ENCODE results near the gene TSTD1.
"Not testable (repeated sequence)": the region's sequence is repeated elsewhere in the genome, so short reads cannot be mapped to it uniquely, and the experiment has no call there.

Gene TSTD1

DNA sequence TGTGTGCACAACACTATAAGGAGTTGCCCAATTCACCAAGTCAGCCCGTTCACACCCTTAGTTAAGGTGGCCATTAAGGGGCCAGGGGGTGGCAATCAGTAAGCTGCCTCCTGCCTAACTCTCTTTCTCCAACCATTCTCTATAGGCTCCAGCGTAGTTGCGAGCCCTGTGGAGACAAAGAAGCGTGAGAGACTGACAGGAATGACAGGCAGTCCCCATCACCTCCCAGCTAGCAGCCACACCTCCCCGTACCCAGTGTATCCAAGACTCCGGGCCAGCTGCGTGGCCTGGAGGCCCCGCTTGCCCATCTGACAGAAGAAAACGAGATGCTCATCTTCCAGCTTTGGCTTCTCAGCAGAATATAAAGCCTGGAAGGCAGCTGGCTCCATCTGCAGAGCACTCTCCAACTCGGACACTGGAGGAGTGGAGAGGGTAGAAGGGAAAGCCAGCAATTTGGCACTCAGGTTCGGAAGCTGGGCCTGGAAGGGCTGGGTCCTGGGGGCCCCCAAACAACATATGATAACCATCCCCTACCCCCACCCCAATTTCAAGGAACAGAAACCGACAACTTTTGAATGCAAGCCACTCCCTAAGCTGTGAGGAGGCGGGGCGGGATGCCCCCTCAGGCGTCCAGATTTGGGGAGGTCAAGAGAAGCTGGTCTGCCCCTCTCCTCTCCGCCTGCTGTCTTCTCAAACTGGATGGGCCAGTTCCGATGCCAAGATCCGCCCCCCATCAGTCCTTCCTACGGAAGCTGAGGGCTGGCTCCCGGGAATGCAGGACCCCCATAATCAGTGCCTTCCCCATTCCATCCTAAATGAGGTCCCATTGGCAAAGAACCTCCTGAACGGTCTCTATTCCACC, 872 bp downstream of the TSTD1 start:
- no peak for DNase-seq (ENCODE audit: low spot score)

DNA sequence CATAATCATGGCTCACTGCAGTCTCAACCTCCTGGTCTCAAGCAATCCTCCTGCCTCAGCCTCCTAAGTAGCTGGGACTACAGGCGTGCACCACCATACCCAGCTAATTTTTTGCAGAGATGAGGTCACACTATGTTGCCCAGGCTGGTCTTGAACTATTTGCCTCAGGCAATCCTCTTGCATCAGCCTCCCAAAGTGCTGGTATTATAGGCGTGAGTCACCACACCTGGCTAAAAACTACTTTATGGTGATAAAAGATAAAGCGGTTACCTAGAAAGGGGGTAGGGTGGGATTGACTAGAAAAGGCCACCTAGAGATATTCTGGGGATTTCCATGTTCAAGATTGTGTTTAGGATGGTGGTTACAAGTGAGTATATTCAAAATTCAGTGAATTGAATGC, 5.0 kb downstream of the TSTD1 start:
- DNase-seq (ENCODE audit: low spot score), result no peak

DNA sequence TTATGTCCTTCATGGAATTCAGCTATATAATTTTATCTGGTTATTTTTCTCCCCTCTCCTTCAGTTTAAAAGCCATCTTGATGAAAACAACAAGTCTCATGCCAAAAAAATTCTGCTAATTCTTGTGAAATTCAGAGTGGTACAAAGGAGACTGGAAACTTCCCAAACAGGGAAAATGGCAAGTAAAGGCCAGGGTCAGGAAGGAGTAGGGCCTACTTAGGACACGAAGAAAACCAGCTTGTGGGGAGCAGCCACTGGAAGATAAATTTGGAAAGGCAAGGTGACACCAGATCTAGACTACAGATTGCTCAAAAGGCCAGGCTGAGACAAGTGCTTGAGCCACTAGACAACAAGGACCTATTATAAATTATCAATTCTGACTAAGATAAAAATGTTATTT, 6.4 kb downstream of the TSTD1 start:
- no peak for DNase-seq (ENCODE audit: low spot score)

GRCh38 chr1:161031874-161032273, 6.9 kb downstream of the TSTD1 start:
- no peak for DNase-seq (ENCODE audit: low spot score)

DNA sequence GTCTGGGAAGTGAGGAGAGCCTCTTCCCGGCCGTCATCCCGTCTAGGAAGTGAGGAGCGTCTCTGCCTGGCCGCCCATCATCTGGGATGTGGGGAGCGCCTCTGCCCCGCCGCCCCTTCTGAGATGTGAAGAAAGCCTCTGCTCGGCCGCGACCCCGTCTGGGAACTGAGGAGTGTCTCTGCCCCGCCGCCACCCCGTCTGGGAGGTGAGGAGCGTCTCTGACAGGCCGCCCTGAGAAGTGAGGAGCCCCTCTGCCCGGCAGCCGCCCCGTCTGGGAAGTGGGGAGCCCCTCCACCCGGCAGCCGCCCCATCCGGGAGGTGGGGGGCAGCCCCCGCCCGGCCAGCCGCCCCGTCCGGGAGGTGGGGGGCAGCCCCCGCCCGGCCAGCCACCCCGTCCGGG, 9.3 kb downstream of the TSTD1 start:
- DNase-seq (ENCODE audit: low spot score), result not testable (repeated sequence)

DNA sequence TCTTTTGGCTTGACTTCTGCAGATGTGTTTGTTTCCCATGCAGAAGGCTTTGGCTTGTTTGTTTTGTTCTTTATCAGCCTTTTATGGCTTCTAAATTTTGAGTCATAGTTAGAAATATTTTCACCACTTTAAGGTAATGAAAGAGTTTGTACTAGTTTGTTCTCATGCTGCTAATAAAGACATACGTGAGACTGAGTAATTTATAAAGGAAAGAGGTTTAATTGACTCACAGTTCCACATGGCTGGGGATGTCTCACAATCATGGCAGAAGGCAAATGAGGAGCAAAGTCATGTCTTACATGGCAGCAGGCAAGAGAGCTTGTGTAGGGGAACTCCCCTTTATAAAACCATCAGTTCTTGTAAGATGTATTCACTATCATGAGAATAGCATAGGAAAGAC, 11.8 kb downstream of the TSTD1 start:
- not testable (repeated sequence) for DNase-seq (ENCODE audit: low spot score)

GRCh38 chr1:161022432-161022831, 16.3 kb downstream of the TSTD1 start:
- DNase-seq (ENCODE audit: low spot score), result not testable (repeated sequence)

DNA sequence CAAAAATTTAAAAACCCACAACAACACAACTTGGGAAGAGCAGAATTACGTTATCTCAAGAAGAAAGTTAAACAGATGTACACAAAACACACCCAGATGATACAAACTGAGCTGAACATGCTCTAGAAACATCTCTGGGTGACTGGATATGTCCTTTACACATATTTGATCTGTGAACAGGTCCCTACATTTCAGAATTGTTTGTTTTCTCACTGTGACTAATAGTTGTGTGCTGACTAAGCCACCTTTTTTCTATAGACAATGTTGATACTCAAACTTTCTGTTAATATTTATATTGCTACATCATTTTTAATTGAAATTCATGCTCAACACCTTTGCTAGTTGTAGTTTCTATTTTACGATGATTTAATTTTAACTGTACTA, 16.8 kb downstream of the TSTD1 start:
- no peak for DNase-seq (ENCODE audit: low spot score)

- peak; percentile 94 for DNase-seq (ENCODE audit: low spot score)
These were observed 17.4 kb downstream of the TSTD1 start for GRCh38 chr1:161021165-161021969.

GRCh38 chr1:161020509-161021164, 18.1 kb downstream of the TSTD1 start, which contains the start of gene F11R:
TSS of gene F11R (minus strand) at chr1:161021152. CDS start at chr1:161021073, 79 bp downstream.
- peak; percentile 71 for DNase-seq (ENCODE audit: low spot score)

- no peak for DNase-seq (ENCODE audit: low spot score)
These were observed 18.8 kb downstream of the TSTD1 start for GRCh38 chr1:161019751-161020495.

DNA sequence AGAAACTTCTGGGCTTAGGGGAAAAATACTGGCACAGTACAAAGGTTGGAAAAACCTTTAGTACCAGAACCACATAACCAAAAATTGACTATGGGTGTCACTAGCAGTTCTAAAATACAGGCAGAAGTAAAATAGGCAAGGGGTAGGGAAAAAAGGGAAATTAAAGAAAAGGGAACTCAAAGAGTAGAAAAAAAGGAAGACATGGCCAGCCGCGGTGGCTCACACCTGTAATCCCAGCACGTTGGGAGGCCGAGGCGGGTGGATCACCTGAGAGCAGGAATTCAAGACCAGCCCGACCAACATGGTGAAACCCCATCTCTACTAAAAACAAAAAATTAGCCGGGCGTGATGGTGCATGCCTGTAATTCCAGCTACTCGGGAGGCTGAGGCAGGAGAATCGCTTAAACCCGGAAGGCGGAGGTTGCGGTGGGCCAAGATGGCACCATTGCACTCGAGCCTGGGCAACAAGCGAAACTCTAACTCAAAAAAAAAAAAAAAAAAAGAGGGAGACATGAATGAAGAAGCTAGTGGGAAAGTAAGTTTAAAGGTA, 19.6 kb downstream of the TSTD1 start:
- DNase-seq (ENCODE audit: low spot score), result not testable (repeated sequence)

DNA sequence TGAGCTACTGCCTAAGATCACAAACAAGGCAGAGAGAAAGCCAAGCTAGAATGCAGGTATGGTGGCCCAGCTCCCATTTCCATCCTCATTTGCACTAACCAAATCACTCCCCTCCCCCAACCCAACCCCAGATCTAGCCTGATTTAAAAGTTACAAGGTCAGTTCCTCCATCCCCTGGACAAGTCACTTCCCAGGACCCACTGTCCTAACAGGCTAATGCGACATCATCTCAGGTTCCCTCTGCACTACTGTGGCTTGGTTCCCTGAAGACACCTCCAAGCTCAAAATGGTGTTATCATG, 20.2 kb downstream of the TSTD1 start:
- no peak for DNase-seq (ENCODE audit: low spot score)

DNA sequence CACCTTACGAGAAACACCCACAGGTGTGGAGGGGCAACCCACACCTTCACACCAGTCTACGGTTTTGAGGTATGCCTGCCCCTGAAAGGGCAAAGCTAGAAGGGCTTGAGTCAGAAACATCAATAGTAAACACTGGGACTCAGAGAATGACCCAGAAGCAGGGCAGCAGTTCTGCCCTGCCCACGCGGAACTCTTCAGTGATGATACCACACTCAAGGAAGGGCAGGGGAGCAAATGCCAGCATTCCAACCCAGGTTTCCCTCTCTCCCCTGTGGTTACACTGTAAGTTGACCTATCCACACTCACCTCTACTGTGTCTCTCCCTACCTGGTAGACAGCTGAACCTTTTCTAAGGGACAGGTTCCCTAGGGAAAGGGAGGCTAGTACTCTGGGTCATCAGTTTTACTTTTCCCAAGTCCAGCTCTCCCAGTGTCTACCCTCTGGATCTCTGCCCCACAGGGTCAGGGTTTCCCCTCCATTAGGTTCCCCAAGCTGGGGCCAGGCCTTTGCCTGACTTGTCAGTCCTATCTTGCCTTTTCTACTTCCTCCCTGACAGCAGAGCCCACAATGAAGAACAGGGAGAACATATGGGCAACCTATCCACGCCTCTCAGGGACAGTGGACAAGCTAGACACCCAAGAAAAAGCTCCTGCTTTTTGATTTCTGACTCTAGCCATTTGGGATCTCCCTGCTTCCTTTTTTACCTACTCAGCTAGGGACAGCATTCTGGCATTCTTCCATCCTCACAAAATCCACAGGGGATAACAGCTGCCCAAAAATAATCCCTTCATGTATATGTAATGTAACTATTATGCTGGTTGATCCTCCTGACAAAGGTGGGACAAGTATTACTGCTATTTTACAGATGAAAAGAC, 20.8 kb downstream of the TSTD1 start:
- DNase-seq (ENCODE audit: low spot score), result no peak

DNA sequence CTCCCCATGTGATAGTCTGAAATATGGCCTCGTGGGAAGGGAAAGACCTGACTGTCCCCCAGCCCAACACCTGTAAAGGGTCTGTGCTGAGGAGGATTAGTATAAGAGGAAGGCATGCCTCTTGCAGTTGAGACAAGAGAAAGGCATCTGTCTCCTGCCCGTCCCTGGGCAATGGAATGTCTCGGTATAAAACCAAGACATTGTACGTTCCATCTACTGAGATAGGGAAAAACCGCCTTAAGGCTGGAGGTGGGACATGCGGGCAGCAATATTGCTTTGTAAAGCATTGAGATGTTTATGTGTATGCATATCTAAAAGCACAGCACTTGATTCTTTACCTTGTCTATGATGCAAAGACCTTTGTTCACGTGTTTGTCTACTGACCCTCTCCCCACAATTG, 21.6 kb downstream of the TSTD1 start:
- DNase-seq (ENCODE audit: low spot score), result not testable (repeated sequence)

- DNase-seq (ENCODE audit: low spot score), result not testable (repeated sequence)
These were observed 22.1 kb downstream of the TSTD1 start for GRCh38 chr1:161016683-161017082.

- DNase-seq (ENCODE audit: low spot score), result peak; percentile 81
These were observed 25.1 kb downstream of the TSTD1 start for GRCh38 chr1:161013488-161014230.

- no peak for DNase-seq (ENCODE audit: low spot score)
These were observed 25.7 kb downstream of the TSTD1 start for GRCh38 chr1:161013131-161013487.

- no peak for DNase-seq (ENCODE audit: low spot score)
These were observed 26.3 kb downstream of the TSTD1 start for GRCh38 chr1:161012420-161012819.

- no peak for DNase-seq (ENCODE audit: low spot score)
These were observed 29.1 kb downstream of the TSTD1 start for GRCh38 chr1:161009602-161010211.

Data from HuH-7.5 (cell line).